Uterus (tissue), 4 donors: ENCODE data around the gene SUFU. TPM values are rescaled to one million over a fixed set of nuclear protein-coding genes. Genes with fewer than 3 reads are reported as not detected.

Source experiments
- DNase-seq, 2 donors: peaks; one replicate each; pipeline ENCODE4 v3.0.0-alpha.2; 2019 to 2020
- H3K27ac ChIP-seq, 2 donors: fragments of 200-600 bp; sonication (generic); 1 replicate in 1 of 2; 2 replicates in 1 of 2; pipeline ENCODE4 v1.5.1; 2016 to 2018
- H3K27me3 ChIP-seq, 2 donors: fragments of 200-600 bp; sonication (generic); one replicate each; pipeline ENCODE4 v1.5.1; 2018 to 2019; ENCODE audit warnings: control low read depth in 1 of 2
- H3K36me3 ChIP-seq, 2 donors: fragments of 200-600 bp; sonication (generic); one replicate each; pipeline ENCODE4 v1.5.1; 2019; ENCODE audit warnings: control low read depth in 1 of 2
- H3K4me1 ChIP-seq, 2 donors: fragments of 200-600 bp; sonication (generic); one replicate each; pipeline ENCODE4 v1.5.1; 2018 to 2019; ENCODE audit warnings: control low read depth in 1 of 2
- H3K4me3 ChIP-seq, 2 donors: fragments of 200-600 bp; sonication (generic); 1 replicate in 1 of 2; 2 replicates in 1 of 2; pipeline ENCODE4 v1.5.1; 2018 to 2019; ENCODE audit warnings: mild to moderate bottlenecking in 1 of 2
- H3K9me3 ChIP-seq, 2 donors: fragments of 200-600 bp; sonication (generic); one replicate each; pipeline ENCODE4 v1.5.1; 2019; ENCODE audit warnings: control low read depth in 1 of 2
- POLR2A ChIP-seq, 2 donors: fragments of 450-650 bp; IDR thresholded peaks; one replicate each; pipeline ENCODE4 v1.6.1; 2016; ENCODE audit warnings: antibody characterized with exemption in 2 of 2, mild to moderate bottlenecking in 1 of 2, moderate library complexity in 1 of 2
- intact Hi-C: fragments of 100-400 bp; cut with DNase I; formaldehyde crosslinking; loops from one replicate; pipeline ENCODE4 v1.15.1; 2023; ENCODE audit warnings: low total_unique reads
- total RNA-seq, 4 donors: library from RNA; depleted of rRNA in 3 of 4; stranded (reverse); fragments of >200 nt in 3 of 4; gene quantifications; one replicate each; pipeline versions ENCODE4 v1.1.0 to v1.2.4, GENCODE V29; 2014 to 2023
- TF ChIP-seq, protein P1 (sequence below), 4 experiments: fragments of 200-600 bp in 2 of 4; fragments of 450-650 bp in 2 of 4; sonication (generic) in 2 of 4; IDR thresholded peaks; one replicate each; pipeline ENCODE4 v1.5.1; 2016 to 2019; ENCODE audit warnings: antibody characterized with exemption in 4 of 4, mild to moderate bottlenecking in 2 of 4, moderate library complexity in 1 of 4
- donor health status: DM: yes; HTN: yes; CAD: no.

Gene SUFU
- total RNA-seq, 4 donors from 2014 or later = 2.8 to 20.7 (median 12.3) TPM

DNA sequence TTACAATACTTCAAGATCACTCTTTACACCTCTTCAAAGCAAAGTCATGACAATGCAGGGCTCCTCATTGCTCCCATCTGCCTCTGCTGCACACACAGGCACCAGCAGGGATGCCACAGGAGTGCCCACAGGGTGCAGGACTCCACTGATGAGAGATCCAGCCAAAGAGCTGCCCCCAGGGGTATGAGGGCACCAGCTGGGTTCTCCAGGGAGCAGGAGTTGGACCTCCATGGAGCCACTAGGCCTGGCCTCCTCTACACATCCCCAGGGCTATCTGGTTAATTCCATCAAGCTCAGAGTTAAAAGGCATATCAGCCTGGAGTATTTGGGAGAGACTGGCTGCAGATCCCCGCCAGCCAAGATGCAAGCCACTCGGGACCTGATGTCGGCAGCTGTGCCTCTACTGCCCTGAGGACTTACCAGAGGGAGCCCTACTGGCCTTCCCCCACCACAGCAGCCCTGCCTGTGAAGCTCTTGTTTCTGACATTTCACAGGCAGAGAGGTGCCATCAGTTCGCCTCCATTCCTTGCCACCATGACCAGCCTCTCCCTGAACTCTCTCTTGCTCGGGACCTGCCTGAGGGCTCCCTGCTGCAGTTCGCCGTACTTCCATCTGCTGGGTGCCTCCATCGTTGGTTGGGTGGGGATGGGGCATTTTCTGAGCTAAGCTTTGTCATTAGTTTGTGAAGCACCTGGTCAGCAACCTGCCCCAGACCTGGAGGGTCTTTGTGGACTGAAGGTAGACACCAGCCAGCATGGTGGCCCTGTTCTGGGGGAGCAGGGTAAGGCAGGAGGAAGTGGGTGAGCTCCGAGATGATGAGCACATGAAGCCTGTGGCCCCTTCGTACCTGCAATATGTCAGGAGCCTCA is 128.0 kb downstream of the SUFU start:
- DNase-seq = no peak
- intact Hi-C loops = no loop called here
- TF ChIP-seq POLR2A (IDR thresholded peaks at IDR 0.05) = no peak
- TF ChIP-seq, protein P1, sequence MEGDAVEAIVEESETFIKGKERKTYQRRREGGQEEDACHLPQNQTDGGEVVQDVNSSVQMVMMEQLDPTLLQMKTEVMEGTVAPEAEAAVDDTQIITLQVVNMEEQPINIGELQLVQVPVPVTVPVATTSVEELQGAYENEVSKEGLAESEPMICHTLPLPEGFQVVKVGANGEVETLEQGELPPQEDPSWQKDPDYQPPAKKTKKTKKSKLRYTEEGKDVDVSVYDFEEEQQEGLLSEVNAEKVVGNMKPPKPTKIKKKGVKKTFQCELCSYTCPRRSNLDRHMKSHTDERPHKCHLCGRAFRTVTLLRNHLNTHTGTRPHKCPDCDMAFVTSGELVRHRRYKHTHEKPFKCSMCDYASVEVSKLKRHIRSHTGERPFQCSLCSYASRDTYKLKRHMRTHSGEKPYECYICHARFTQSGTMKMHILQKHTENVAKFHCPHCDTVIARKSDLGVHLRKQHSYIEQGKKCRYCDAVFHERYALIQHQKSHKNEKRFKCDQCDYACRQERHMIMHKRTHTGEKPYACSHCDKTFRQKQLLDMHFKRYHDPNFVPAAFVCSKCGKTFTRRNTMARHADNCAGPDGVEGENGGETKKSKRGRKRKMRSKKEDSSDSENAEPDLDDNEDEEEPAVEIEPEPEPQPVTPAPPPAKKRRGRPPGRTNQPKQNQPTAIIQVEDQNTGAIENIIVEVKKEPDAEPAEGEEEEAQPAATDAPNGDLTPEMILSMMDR (IDR thresholded peaks at IDR 0.05) = no peak
- H3K27me3 ChIP-seq = no peaks in the 10 kb centered on the region
- peaks cover 16 to 31% of the 10 kb centered on the region in 2 donors for H3K4me1 ChIP-seq
- no peak overlapping the region for H3K4me3 ChIP-seq
- H3K36me3 ChIP-seq = no peaks in the 10 kb centered on the region
- no peaks in the 10 kb centered on the region for H3K9me3 ChIP-seq
- H3K27ac ChIP-seq = peak overlapping the region in 1 of 2 donors; percentile 70

DNA sequence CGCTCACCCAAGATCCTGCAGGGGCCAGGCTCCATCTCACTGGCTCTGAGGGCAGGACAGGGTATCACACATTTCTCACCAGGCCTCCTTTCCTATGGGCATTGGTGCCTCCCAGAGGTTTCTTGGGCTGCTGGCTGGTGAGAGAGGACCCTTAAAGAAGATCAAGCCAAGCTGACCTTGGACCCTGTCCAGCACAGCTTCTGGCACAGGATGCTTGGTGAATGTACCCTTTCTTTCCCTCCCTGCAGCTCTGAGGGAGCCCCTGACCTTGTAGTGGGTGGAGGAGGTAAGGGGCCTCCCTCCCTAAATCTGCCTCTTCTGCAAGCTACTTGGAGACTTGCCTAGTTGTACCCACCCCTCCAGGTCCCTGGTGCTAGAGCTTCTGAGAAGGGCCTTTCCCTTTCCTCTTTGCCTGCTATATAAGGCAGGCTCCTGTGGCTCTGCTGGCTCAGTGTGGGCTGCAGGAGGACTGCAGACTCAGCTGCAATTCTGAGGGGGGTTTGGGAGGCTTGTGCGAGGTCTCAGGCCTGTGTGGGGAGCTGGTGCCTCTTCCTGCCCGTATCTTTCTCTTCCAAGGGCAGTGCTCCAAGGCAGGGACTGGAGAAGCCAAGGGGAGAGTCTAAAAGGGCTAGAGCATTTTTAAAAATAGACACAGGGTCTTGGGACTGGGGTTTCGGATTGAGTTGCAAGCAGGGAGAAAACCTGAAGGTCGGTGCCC is 128.8 kb downstream of the SUFU start:
- intact Hi-C loops = no loop called here
- peaks cover 11 to 25% of the 10 kb centered on the region in 2 donors for H3K4me1 ChIP-seq
- no peaks in the 10 kb centered on the region for H3K27me3 ChIP-seq
- no peaks in the 10 kb centered on the region for H3K36me3 ChIP-seq
- H3K4me3 ChIP-seq = no peak overlapping the region
- peak overlapping the region; percentile 64 to 70 for H3K27ac ChIP-seq
- DNase-seq = peak in 1 of 2 donors; percentile 48
- TF ChIP-seq POLR2A (IDR thresholded peaks at IDR 0.05) = no peak
- TF ChIP-seq, protein P1 (IDR thresholded peaks at IDR 0.05) = no peak
- no peaks in the 10 kb centered on the region for H3K9me3 ChIP-seq

DNA sequence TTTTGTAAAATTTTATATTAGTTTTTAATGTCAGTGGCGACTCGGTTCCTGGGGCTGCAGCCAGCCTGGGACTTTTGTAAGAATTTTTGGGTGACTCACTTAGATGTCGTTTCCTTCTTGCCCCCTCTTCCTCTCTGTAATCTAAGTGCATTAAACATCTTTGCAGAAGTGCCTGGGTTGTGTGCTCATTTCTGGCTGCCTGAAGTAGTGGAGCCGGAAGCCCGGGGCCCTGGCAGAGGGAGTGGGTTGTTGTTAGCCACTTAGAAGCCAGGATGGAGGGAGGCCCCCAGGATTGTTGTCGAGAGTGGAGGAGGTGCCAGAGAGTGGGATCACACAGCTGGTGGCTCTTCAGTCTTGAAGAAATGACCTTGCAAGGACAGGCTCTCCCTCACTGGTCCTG is 129.5 kb downstream of the SUFU start:
- Histone ChIP-seq H3K4me3 (no peak overlapping the region), H3K9me3 (no peaks in the 10 kb centered on the region), H3K4me1 (peaks cover 6 to 19% of the 10 kb centered on the region in 2 donors), H3K36me3 (no peaks in the 10 kb centered on the region), H3K27ac (peak overlapping the region; percentile 64 to 70), H3K27me3 (no peaks in the 10 kb centered on the region)
- DNase-seq = no peak
- TF ChIP-seq, protein P1 (IDR thresholded peaks at IDR 0.05) = no peak
- no peak for TF ChIP-seq POLR2A (IDR thresholded peaks at IDR 0.05)
- intact Hi-C loops = no loop called here

DNA sequence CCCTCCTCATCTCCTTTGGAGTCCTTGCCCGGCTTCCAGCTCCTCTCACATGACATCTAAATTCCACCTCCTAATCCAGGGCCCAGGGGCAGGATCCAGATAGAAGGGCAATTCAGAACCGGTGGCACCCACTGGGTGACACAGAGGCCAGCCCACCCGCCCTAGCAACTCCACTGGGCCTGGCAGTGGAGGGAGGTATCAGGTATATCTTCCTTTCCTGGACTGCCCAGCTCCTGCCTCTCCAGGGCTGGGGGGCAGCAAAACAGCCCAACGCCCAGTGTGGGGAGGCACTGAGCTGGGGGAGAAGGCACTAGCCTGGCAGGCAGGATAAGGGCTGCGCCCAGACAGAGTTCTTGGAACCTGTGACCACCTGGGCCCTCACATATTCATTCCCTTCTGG is 130.1 kb downstream of the SUFU start:
- peaks cover 6 to 15% of the 10 kb centered on the region in 2 donors for H3K4me1 ChIP-seq
- no peak for TF ChIP-seq POLR2A (IDR thresholded peaks at IDR 0.05)
- TF ChIP-seq, protein P1 (IDR thresholded peaks at IDR 0.05) = no peak
- intact Hi-C loops = no loop called here
- H3K4me3 ChIP-seq = no peak overlapping the region
- H3K9me3 ChIP-seq = no peaks in the 10 kb centered on the region
- no peaks in the 10 kb centered on the region for H3K27me3 ChIP-seq
- no peaks in the 10 kb centered on the region for H3K36me3 ChIP-seq
- DNase-seq = no peak
- peak overlapping the region; percentile 64 to 70 for H3K27ac ChIP-seq

DNA sequence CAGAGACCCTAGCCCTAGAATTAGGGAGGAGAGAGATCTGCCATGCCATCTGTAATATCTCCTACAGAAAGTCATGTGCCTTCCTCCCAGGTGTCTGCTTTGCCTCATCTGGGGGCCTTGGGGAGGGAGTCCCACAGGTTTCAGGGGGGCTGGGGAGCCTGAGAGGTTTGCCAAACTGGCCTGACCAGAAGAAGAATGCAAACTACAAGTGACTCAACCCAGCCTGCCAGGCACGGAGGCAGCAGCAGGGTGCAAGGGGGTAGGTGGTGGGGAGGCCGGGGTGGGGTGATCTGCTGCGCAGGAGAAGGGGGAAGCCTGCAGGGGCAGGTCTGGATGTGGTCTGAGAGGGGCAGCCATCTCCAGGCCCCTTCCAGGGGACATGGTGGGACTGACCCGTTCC is 130.9 kb downstream of the SUFU start:
- TF ChIP-seq, protein P1 (IDR thresholded peaks at IDR 0.05) = no peak
- TF ChIP-seq POLR2A (IDR thresholded peaks at IDR 0.05) = no peak
- Histone ChIP-seq H3K27ac (peak overlapping the region in 1 of 2 donors; percentile 0), H3K27me3 (no peaks in the 10 kb centered on the region), H3K9me3 (no peaks in the 10 kb centered on the region), H3K4me3 (no peak overlapping the region), H3K4me1 (peaks cover 6 to 15% of the 10 kb centered on the region in 2 donors), H3K36me3 (no peaks in the 10 kb centered on the region)
- intact Hi-C loops = no loop called here
- DNase-seq = no peak
